ENCODE data around the gene PDZRN4.
"Not testable (repeated sequence)": the region's sequence is repeated elsewhere in the genome, so short reads cannot be mapped to it uniquely, and the experiment has no call there.

PDZRN4 gene

DNA sequence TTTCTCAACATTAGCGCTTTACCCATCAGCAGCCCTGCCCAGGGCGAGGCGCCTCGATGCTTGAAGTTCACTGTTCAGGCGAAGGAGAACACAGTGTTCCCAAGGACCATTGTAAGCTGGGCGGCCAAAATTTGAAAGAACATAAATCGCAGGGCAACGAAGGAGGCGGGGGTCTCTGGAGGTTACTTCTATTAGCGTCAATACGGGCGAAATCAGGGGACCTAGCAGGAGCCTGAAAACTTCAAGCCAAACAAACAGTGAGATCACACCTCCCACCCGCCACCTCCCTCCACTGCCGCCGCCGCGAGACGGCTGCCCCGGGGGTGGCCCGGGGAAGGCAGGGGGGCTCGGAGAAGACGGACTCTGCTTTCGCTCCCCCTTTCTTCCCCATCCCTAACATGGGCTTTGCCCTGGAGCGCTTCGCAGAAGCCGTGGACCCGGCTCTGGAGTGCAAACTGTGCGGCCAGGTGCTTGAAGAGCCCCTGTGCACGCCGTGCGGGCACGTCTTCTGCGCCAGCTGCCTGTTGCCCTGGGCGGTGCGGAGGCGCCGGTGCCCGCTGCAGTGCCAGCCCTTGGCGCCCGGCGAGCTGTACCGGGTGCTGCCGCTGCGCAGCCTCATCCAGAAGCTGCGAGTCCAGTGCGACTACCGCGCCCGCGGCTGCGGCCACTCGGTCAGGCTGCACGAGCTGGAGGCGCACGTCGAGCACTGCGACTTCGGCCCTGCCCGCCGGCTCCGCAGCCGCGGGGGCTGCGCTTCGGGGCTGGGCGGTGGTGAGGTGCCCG lies at the start of gene PDZRN4:
Gene PDZRN4, plus strand, starts transcription at position 263 of the 783 bp plus-strand sequence.
- no peak for DNase-seq (ENCODE audit: low read depth)

DNA sequence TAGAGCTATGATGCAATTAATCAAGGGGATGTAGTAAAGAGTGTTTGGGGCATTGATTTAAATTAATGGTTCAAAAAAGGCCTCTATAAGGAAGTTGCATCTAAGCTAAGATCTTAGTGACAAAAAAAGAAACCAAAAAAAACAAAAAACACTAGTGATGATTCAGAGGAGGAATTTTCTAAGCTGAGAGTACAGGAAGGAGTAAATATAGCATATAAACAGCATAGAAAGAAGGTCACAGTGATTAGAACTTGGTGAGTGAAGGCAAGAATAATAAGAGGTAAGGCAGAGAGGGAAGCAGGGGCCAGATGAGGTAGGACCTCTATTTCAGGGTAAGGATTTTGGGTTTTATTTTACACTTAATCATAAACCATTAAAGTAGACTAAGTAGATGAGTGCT lies 48.0 kb upstream of the PDZRN4 start:
- DNase-seq (ENCODE audit: low read depth), result no peak

DNA sequence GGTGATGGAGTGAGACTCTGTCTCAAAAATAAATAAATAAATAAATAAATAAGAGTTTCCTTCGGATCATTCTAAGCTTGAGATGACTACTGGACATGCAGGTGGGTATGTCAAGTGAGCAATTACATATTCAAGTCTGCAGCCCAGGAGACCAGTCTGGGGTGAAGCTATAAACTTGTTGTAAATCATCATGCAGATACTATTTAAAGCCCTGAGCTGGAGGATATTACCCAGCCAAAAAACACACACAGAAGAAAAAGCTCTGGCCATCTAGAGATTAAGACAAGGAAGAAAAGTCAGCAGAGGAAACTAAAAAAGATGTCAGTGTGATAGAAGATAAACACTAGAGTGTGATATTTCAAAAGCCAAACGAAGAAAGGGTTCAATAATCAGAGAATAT lies 47.0 kb upstream of the PDZRN4 start:
- no peak for DNase-seq (ENCODE audit: low read depth)

DNA sequence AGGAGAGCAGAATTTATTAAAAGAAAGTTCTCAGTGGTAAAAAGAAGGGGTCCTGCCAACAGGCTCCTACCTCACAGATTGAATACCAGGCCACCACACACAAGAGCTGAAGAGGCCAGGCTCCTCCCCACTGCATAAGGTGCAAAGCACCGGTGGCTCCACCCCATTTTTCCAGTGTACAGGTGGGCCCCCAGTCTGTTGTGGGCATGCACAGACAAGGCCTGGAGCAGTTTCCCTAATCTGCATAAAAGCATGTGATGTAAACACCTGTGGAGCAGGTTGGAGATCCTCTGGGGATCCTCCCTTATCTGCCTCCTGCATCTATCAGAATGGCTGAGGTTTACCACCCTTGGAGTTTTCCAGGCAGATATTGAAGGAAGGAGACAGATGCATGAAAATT lies 45.7 kb upstream of the PDZRN4 start:
- no peak for DNase-seq (ENCODE audit: low read depth)

DNA sequence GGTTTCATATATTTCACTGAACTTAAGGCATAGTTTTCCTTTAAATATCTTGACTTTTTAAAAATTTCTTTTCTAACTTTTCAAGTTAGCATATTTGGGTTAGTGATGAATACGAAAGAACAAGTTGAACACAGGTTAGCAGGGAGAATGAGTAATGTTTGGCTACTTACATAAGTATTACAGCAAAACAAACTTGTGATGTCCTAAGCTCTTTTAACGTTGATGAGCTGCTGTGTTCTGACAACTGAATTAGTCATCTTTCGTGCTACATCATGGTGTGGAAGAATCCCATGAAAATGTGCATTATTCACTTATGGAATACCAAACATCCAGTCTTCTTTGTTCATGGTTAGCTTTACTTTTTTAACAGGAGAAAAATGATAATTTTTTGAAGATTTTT lies 36.3 kb upstream of the PDZRN4 start:
- DNase-seq (ENCODE audit: low read depth), result no peak

DNA sequence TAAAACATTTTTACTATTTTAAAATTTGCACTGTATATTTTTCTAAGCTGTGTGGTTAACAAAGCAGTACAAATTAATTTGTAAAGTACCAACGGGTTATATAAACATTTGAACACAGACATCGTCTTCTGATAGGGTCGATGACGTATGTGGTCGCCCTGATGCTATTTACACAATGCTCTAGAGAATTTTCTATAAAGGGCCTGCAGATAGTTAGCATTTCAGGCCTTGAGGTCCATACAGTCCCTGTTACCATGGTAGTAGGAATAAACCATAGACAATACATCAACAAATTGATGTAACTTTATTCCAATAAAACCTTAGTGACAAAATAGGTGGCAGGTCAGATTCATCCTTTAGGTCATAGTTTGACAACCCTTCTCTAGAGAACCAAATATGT lies 25.7 kb upstream of the PDZRN4 start:
- DNase-seq (ENCODE audit: low read depth), result no peak

DNA sequence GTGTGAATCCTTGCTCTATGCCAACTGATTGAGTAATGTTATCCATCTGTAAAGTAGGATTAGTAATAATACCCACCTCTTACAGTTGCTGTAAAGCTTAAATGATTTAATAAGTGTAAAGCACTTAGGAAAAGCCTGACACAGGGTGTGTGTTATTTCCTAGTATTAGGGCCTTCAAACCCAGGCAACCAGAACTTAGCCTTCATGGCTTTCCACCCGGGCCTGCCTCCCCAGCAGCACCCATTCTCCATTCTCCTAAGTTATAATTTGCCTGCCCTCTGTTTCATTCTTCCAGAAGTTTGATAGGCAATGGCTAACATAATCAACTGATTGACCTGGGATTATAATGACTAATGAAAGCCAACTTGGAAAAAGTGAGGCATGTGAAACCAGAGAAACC lies 20.4 kb upstream of the PDZRN4 start:
- no peak for DNase-seq (ENCODE audit: low read depth)

DNA sequence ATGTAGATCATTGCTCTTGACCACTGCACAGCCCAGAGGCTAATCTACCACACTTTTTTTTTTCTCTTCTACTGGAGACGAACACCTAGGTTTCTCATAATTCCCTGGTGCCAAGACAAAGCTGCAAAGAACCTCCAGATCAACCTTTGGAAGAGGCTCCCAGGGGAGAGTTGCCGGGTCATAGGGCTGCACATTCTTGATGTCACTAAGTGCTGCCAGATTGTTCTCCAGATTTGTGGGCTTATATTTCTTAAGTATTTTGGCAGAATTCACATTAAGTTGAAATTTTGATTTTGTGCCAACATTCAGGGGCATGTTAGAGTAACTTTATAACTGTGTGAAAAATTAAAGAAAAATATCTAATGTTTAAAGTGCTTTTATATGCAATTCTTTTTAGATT lies 13.5 kb upstream of the PDZRN4 start:
- no peak for DNase-seq (ENCODE audit: low read depth)

DNA sequence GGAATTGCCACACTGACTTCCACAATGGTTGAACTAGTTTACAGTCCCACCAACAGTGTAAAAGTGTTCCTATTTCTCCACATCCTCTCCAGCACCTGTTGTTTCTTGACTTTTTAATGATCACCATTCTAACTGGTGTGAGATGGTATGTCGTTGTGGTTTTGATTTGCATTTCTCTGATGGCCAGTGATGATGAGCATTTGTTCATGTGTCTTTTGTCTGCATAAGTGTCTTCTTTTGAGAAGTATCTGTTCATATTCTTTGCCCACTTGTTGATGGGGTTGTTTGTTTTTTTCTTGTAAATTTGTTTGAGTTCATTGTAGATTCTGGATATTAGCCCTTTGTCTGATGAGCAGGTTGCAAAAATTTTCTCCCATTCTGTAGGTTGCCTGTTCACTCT lies 8.6 kb upstream of the PDZRN4 start:
- not testable (repeated sequence) for DNase-seq (ENCODE audit: low read depth)

DNA sequence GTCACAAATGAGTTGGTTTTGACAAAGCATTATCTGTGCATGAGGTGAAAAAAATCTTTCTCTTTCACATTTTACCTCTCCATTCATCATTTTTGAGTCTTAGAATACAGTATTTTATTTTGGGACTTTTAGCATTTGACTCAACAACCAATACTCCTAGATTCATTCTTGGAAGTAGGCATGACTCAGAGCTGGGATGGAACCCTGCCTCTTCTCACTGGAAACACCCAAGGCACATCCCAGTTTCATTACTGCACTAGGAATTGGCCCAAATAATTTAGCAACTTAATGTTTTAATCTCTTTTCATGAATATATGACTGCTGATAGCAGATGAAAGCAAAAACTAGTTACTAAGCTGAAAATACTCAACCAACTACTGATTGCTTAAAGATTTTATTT lies 3.3 kb upstream of the PDZRN4 start:
- no peak for DNase-seq (ENCODE audit: low read depth)

DNA sequence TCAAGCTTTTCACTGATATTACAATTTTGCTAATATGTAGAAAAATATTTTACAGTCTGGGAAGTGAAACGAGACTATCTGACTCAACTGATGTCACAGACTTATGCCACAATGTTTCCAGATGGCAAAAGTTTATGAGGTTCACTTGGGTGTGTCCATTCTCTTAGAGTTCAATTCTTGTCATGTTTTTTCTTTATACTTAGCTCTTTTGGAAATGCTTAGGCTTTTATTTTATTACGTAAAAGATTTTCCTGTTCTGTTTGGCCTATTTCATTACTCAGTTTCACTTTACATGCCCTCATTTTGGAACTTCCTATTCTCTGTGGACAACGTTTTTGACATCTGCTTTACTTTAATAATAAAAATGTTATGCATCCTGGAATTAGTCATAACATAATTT lies 2.1 kb upstream of the PDZRN4 start:
- DNase-seq (ENCODE audit: low read depth), result no peak

DNA sequence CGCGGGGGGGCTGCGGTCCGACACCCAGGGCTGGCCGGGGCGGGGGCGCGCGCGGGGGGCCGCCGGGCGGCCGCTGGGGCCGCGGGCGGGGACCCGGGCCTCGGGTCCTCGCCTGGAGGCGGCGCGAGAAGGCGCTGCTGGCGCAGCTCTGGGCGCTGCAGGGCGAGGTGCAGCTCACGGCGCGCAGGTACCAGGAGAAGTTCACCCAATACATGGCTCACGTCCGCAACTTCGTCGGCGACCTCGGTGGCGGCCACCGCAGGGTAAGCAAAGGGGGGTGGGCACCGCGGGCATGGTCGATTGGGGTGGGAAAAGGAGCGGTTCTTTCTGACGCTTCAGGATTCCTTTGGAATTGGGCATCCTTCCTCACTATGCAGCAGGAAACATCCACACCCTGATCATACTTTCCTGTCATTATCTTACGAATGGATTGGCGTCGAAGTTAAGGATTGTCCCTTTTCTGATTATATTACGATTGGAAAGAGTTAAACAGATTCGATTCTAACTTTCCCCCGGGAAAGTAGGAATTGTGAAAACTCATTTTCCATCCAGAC lies 798 bp downstream of the PDZRN4 start:
- no peak for DNase-seq (ENCODE audit: low read depth)

DNA sequence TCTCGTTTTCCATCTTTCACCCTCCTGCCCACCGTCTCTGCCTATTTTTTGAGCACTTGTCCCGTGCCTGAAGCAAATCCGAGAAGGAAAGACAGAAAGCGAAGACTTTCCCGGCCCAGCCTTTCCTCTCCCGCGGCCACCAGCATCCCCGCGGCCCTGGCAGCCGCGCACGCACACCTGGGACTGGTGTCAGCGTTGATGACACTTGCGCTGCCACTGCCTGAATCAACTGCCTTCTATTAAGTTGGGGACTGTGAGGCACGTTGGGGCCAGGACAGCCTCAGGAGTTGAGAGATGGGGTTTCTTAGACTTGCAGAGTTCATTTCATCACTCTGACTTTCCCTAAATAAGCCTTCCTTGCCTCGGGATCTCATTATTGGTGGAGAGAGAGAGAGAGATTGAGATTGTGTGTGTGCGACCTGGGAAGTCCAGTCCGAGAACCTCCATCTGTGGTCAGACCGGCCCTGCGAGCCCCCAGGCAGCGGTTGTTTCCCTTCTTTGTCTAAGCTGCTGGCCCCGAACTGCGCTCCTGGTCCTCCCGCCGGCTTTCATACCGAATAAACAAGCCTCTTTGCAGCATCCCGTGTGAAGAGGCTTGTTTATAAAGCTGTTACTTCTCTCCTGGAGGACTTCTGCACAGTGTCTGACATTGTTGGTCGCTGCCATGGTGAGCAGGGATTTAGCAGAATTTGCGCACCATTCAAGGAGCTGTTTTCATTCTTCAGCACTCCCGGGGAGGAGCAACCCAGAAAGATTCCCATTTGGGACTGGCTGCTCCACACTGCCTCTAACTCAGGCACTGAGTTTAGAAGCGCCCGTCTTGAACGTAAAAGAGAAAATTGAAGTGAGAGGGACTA lies 1.5 kb downstream of the PDZRN4 start:
- DNase-seq (ENCODE audit: low read depth), result no peak

DNA sequence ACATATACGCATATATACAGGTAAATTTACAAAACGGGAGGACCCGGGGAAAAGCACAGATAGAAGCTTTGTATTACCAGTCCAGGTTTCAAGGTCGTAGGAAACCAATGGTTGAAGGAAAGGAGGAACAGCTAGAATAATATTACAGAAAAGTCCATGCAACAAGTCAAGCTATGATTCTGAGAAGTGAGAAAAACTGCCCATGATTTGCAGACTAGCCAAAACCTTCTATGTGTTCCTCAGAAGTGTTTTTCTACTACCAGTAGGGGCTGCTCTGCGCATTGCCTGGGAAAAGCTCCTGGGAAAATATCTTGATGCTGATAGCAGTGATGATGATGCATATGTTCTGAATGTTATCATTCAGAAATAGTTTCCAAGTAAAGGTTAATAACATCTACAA lies 2.2 kb downstream of the PDZRN4 start:
- DNase-seq (ENCODE audit: low read depth), result no peak

DNA sequence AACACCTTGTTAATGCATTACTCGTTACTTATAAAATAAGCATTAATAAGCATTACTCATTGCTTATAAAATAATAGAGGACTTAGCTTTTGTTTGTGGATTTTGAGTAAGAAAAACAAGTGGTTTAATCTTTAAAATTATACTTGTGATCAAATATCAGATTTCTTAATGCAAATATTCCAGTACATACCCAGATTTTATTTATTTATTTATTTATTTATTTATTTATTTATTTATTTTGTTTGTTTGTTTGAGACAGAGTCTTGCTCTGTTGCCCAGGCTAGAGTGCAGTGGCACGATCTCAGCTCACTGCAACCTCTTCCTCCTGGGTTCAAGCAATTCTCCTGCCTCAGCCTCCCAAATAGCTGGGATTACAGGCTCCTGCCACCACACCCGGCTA lies 3.4 kb downstream of the PDZRN4 start:
- not testable (repeated sequence) for DNase-seq (ENCODE audit: low read depth)

DNA sequence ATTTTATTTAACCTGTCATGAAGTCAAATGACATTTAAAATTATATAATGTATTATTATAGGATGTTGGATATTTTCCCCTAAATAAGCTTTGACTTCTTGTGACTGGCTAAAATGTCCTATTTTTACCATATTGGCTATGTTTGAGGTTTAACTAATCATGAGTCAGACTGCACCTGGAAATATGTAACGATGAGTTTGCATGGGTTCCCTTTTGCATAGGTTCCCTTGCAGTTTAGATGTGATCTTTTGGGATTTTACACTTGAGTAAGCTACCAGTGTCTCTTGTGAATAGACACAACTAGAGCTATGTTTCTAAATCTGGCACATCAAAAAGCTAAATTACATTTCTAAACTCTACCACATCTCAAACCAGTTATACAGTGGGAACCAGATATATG lies 5.2 kb downstream of the PDZRN4 start:
- DNase-seq (ENCODE audit: low read depth), result no peak

DNA sequence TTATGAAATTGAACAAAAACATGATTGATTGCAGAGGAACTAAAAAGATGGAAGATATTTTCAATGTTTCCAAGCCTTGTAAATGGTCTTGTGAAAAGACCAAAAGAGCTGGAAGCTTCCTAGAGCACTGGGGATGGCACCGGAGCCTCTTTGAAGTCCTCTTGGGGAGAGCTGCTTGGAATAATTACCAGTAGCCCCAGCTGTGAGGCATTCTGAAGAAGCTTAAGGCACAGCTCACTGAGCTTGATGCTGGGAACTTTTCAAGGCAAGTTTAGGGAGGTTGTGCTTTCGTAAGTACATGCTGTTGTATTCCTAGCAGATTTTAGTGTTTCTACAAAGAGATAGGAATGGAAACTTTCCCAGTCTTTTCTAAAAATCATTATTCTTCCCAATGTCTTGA lies 13.9 kb downstream of the PDZRN4 start:
- DNase-seq (ENCODE audit: low read depth), result no peak

DNA sequence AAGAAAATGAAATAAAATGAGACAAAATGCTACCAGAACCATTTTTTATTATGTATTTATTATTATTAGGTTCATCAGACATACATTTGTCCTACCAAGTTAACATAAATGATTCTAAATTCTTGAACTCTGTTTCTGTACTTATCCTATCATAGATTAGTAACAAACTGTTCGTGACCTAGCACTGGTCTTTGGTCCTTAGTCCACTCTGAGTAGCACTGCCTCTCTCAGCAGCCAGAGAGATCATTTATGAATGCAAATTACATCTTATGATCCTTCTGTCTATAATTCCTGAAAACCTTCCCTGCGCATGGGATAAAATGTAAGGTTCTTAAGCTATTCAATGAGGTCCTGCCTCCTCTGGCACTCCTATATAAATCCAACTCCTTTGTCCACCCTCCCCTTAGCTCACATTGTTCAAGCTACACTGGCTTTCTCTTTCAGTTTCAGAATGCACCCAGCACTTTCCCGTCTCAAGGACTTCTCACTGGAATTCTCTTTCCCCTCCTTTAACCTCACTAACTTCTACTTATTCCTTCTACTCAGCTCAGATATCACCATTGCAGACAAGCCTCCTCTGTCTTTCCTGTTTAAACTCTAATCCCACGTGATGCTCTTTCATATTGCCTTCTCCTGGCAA lies 17.1 kb downstream of the PDZRN4 start:
- no peak for DNase-seq (ENCODE audit: low read depth)

DNA sequence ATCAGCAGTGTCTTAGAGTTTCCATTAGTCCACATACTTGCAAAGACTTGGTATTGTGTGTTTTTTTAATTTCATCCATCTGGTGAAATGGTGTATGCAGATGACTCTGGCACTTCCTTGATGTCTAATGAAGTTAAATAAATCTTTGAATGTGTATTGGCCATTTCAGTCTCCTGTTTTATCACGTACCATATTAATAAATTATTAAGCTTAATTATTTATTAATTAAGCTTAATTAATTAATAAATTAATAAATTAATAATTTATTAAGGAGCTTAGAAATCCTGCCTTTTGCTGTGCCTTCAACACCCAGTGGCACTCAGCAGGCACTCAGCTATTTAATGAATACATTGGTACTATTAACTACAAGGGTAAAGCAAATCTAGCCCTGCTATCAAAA lies 18.2 kb downstream of the PDZRN4 start:
- no peak for DNase-seq (ENCODE audit: low read depth)

DNA sequence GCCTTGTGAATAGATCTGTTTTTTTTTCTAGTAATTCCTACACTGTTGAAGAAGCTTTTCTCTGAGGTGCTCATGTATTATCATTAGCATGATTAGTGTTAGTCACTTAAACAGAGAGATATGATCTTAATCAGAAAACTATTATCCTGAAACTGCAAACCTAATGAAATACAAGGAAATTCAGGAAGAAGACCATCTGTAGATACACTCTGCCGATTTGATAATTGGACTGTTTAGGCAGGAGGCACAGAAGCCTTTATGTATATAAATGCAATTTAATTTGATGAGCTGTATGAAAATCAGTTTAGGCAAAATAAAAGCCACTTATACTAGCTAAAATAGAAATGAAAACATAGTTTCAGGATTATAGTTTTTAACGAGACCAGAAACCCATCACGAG lies 23.3 kb downstream of the PDZRN4 start:
- DNase-seq (ENCODE audit: low read depth), result no peak

DNA sequence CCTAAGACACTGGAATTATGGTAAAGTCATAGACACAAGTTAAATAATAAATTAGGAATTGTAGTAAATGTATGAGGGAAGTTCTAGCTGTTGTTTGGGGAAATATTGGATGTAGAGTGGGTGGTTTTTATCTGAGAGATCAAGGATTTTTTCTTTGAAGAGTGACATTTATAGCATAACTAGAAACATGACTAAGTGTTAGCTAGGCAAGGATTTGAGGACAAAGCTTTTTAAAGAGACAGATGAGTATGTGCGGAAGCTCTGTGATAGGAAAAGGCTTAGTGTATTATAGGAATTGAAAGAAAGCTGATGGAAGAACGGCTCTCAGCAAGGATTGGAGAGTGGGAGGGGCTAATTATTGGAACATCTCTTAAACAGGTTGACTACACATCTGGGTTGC lies 24.5 kb downstream of the PDZRN4 start:
- no peak for DNase-seq (ENCODE audit: low read depth)

DNA sequence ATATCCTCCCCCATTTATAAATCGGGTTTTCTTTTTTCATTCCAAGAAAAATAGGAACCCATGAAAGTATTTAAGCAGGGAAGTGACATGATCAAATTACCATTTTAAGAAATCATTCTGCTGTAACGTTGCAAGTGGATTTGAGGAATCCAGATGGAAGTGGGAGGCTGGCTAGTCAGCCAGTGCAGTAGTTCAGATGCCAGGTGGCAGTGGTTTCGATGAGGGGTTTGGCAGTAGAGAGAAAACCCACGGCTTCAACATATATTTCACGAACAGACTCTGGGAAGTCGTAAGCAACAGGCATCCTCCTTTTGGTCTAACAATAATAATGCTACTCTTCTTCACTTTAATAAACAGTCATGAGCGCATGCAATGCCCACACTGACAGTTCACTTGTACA lies 25.0 kb downstream of the PDZRN4 start:
- DNase-seq (ENCODE audit: low read depth), result no peak

DNA sequence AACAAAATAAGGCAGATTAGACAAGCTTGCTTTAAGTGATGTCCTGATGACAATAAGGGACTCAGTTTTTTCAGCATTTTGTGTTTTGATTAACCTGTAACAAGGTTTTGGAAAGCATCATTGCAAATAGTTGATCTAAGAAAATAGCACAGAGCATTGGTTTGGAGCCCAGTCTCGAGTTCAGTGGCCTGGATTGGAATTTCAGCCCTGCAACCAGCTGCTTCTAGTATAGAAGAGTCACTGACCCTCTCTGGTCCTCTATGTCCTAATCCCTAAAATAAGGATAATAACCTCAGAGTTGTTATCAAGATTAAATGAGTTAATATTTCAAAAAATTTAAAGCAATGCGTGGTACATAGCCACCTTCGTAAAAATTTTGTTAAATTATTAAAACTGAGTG lies 25.5 kb downstream of the PDZRN4 start:
- no peak for DNase-seq (ENCODE audit: low read depth)

Measured in activated gamma-delta T cell treated with anti-CD3 and anti-CD28 coated beads, Interleukin-2, amount 50 U/mL, for 16 hours (primary cell).